Vagina (tissue), 2 donors: ENCODE data around the gene DGKB. TPM values are rescaled to one million over a fixed set of nuclear protein-coding genes. Genes with fewer than 3 reads are reported as not detected.

Experiments used
- DNase-seq, 2 donors: peaks; one replicate each; pipeline ENCODE4 v3.0.0-alpha.2; 2017; ENCODE audit errors: extremely low spot score in 2 of 2
- H3K27ac ChIP-seq: fragments of 200-600 bp; sonication (generic); one replicate; pipeline ENCODE4 v1.5.1; 2019
- H3K27me3 ChIP-seq: fragments of 200-600 bp; sonication (generic); one replicate; pipeline ENCODE4 v1.5.1; 2019
- H3K36me3 ChIP-seq, 2 donors: fragments of 200-600 bp; sonication (generic); one replicate each; pipeline ENCODE4 v1.5.1; 2017 to 2019
- H3K4me1 ChIP-seq: fragments of 200-600 bp; sonication (generic); one replicate; pipeline ENCODE4 v1.5.1; 2019
- H3K4me3 ChIP-seq, 2 donors: fragments of 200-600 bp; sonication (generic); 1 replicate in 1 of 2; 2 replicates in 1 of 2; pipeline ENCODE4 v1.5.1; 2016 to 2019
- H3K9me3 ChIP-seq: fragments of 200-600 bp; sonication (generic); one replicate; pipeline ENCODE4 v1.5.1; 2019
- POLR2A ChIP-seq, 2 donors: fragments of 450-650 bp; IDR thresholded peaks; one replicate each; pipeline ENCODE4 v1.6.1; 2017; ENCODE audit warnings: antibody characterized with exemption in 2 of 2, mild to moderate bottlenecking in 2 of 2, moderate library complexity in 2 of 2
- POLR2AphosphoS5 ChIP-seq, 2 donors: sonication (generic); formaldehyde crosslinking; IDR thresholded peaks; one replicate each; pipeline ENCODE4 v1.9.0; 2017; ENCODE audit warnings: antibody characterized with exemption in 2 of 2, mild to moderate bottlenecking in 2 of 2, low read depth in 1 of 2; ENCODE audit not compliant: insufficient read depth in 1 of 2
- intact Hi-C: fragments of 100-400 bp; cut with DNase I; formaldehyde crosslinking; loops from one replicate; pipeline ENCODE4 v1.15.1; 2023
- total RNA-seq: library from RNA; depleted of rRNA; stranded (reverse); fragments of >200 nt; gene quantifications from one replicate; pipeline ENCODE4 v1.2.3, GENCODE V29; 2016
- TF ChIP-seq, protein P1 (sequence below), 3 experiments: fragments of 450-650 bp in 2 of 3; fragments of 200-600 bp in 1 of 3; sonication (generic) in 1 of 3; IDR thresholded peaks; one replicate each; pipeline ENCODE4 v1.5.1; 2017 to 2019; ENCODE audit warnings: antibody characterized with exemption in 3 of 3, mild to moderate bottlenecking in 2 of 3, moderate library complexity in 2 of 3

The DGKB gene
- total RNA-seq, 1 donor from 2014 or later = 2.2 TPM

GRCh38 chr7:14793151-14793550 is 109.4 kb downstream of the DGKB start:
- intact Hi-C loops = no loop called here
- no peak for TF ChIP-seq POLR2A (IDR thresholded peaks at IDR 0.05)
- TF ChIP-seq, protein P1, sequence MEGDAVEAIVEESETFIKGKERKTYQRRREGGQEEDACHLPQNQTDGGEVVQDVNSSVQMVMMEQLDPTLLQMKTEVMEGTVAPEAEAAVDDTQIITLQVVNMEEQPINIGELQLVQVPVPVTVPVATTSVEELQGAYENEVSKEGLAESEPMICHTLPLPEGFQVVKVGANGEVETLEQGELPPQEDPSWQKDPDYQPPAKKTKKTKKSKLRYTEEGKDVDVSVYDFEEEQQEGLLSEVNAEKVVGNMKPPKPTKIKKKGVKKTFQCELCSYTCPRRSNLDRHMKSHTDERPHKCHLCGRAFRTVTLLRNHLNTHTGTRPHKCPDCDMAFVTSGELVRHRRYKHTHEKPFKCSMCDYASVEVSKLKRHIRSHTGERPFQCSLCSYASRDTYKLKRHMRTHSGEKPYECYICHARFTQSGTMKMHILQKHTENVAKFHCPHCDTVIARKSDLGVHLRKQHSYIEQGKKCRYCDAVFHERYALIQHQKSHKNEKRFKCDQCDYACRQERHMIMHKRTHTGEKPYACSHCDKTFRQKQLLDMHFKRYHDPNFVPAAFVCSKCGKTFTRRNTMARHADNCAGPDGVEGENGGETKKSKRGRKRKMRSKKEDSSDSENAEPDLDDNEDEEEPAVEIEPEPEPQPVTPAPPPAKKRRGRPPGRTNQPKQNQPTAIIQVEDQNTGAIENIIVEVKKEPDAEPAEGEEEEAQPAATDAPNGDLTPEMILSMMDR (IDR thresholded peaks at IDR 0.05) = no peak
- no peak for TF ChIP-seq POLR2AphosphoS5 (IDR thresholded peaks at IDR 0.05; ENCODE audit: insufficient read depth in 1 of 2, low read depth in 1 of 2)

DNA sequence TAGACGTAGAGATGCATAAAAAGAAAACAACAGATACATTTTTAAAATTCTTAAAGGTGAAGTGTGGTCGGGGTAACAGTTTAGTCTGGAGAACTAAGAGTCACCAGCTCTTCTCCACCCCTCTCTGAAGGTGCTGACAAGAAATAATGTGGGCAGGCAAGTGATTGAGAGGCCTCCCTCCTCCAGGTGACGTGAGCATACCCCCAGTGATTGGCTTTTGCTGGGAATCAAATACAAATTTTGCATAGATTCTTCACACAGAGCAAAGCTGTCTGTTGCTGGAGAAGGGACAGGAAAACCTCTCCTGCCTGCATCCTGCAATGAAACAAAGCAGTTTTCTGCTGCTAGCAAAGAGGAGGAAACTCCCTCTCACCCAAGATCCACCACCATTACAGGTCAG is 115.0 kb downstream of the DGKB start:
- H3K4me1 ChIP-seq = no peaks in the 10 kb centered on the region
- no peaks in the 10 kb centered on the region for H3K36me3 ChIP-seq
- H3K4me3 ChIP-seq = no peak overlapping the region
- H3K9me3 ChIP-seq = no peaks in the 10 kb centered on the region
- intact Hi-C loops = no loop called here
- H3K27ac ChIP-seq = no peak overlapping the region
- TF ChIP-seq, protein P1 (IDR thresholded peaks at IDR 0.05) = no peak
- TF ChIP-seq POLR2AphosphoS5 (IDR thresholded peaks at IDR 0.05; ENCODE audit: insufficient read depth in 1 of 2, low read depth in 1 of 2) (no peak), POLR2A (IDR thresholded peaks at IDR 0.05) (no peak)
- no peaks in the 10 kb centered on the region for H3K27me3 ChIP-seq
- no peak for DNase-seq

More at GRCh38 chr7:14793151-14793550, 109.4 kb downstream of the DGKB start:
- no peak overlapping the region for H3K27ac ChIP-seq
- H3K27me3 ChIP-seq = no peaks in the 10 kb centered on the region
- no peaks in the 10 kb centered on the region for H3K4me1 ChIP-seq
- no peak for DNase-seq
- no peak overlapping the region for H3K4me3 ChIP-seq
- H3K9me3 ChIP-seq = no peaks in the 10 kb centered on the region
- H3K36me3 ChIP-seq = no peaks in the 10 kb centered on the region

DNA sequence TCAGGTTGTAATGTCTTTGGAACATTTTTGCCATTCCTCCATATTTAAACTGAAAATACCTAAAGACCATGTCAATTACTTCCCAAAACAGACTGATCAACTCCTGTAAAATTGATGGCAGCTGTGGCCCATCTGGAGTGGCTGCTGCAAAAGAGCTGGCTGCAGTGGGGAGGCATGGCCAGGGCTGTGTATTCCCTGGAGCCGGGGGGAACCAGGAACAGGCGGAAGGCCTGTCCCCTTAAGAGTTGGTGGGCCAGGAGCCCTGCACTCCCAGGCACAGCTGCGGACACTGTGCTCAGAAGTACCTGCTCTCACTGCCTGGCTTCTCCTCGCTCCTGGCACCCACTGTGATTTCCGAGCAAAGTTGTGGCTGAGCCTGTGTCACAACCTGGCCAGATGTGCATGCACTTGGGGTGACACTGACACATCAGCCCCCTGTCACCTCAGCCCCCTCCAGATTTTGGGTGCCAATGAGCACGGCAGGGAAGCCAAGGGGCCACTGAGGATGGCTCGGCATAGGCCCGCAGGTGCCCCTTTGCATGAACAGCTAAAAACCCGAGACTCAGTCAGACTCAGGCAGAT is 116.1 kb downstream of the DGKB start:
- Histone ChIP-seq H3K27ac (no peak overlapping the region), H3K4me1 (no peaks in the 10 kb centered on the region), H3K36me3 (no peaks in the 10 kb centered on the region), H3K4me3 (no peak overlapping the region), H3K27me3 (no peaks in the 10 kb centered on the region), H3K9me3 (no peaks in the 10 kb centered on the region)
- DNase-seq = no peak
- intact Hi-C loops = no loop called here
- TF ChIP-seq POLR2AphosphoS5 (IDR thresholded peaks at IDR 0.05; ENCODE audit: insufficient read depth in 1 of 2, low read depth in 1 of 2) (no peak), POLR2A (IDR thresholded peaks at IDR 0.05) (no peak)
- TF ChIP-seq, protein P1 (IDR thresholded peaks at IDR 0.05) = no peak

GRCh38 chr7:14777806-14778205 is 124.7 kb downstream of the DGKB start:
- no peaks in the 10 kb centered on the region for H3K36me3 ChIP-seq
- intact Hi-C loops = no loop called here
- TF ChIP-seq, protein P1 (IDR thresholded peaks at IDR 0.05) = no peak
- no peak for TF ChIP-seq POLR2AphosphoS5 (IDR thresholded peaks at IDR 0.05; ENCODE audit: insufficient read depth in 1 of 2, low read depth in 1 of 2)
- no peak for TF ChIP-seq POLR2A (IDR thresholded peaks at IDR 0.05)
- H3K4me3 ChIP-seq = no peak overlapping the region
- H3K27me3 ChIP-seq = no peaks in the 10 kb centered on the region
- no peaks in the 10 kb centered on the region for H3K9me3 ChIP-seq
- H3K4me1 ChIP-seq = no peaks in the 10 kb centered on the region
- no peak overlapping the region for H3K27ac ChIP-seq
- DNase-seq = no peak

- TF ChIP-seq POLR2A (IDR thresholded peaks at IDR 0.05) = no peak
- TF ChIP-seq, protein P1 (IDR thresholded peaks at IDR 0.05) = no peak
- no peak for TF ChIP-seq POLR2AphosphoS5 (IDR thresholded peaks at IDR 0.05; ENCODE audit: insufficient read depth in 1 of 2, low read depth in 1 of 2)
- H3K4me1 ChIP-seq = no peaks in the 10 kb centered on the region
- no peaks in the 10 kb centered on the region for H3K36me3 ChIP-seq
- H3K9me3 ChIP-seq = no peaks in the 10 kb centered on the region
- H3K4me3 ChIP-seq = no peak overlapping the region
- H3K27ac ChIP-seq = no peak overlapping the region
- no peak for DNase-seq
- no peaks in the 10 kb centered on the region for H3K27me3 ChIP-seq
- intact Hi-C loops = no loop called here
These were observed 126.3 kb downstream of the DGKB start for GRCh38 chr7:14776266-14776665.
